UCSD-AML1 (cell line): ENCODE data around the gene PTPRN2.
"Not testable (repeated sequence)": the region's sequence is repeated elsewhere in the genome, so short reads cannot be mapped to it uniquely, and the experiment has no call there.

ENCODE experiments used
- DNase-seq: peaks from one replicate; lab custom pipeline; 2025; ENCODE audit not compliant: unreplicated experiment; lab: John Stamatoyannopoulos, UW

Gene PTPRN2

DNA sequence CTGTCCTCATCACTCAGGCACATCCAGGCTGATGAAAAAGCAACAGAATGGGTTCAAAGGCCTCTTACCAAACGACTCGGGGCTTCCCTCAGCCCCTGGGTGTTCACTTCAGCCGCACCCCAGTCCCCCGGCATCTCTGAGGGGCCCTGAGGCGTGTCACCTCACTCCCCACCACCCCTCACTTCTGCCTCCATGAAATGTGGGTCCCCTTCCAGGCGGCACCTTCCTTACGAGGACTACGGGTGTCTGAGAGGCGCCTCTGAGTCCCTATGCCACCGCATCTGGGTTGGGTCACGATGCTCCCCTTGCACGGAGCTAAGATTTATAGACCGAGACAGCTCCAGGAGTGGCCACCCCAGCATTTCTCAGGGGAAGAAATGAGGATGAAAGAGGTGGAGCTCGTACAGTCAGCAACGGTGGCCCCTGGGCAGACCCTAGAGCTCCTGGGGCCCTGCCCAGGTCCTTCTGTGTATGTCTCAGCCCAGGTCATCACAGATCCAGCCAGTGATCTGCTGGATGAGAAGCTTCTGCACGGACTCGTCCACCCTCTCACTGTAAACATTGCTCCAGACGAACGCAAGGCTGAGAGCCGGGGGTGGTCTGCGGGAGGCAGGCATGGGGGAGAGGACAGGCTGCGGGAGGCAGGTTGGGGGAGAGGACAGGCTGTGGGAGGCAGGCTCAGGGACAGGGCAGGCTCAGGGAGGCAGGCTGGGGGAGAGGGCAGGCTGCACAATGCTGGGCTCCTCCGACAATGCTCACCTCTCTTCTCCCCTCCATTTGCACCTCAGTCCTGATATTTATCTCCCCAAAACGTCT lies 842.6 kb downstream of the PTPRN2 start:
- DNase-seq: no peak

DNA sequence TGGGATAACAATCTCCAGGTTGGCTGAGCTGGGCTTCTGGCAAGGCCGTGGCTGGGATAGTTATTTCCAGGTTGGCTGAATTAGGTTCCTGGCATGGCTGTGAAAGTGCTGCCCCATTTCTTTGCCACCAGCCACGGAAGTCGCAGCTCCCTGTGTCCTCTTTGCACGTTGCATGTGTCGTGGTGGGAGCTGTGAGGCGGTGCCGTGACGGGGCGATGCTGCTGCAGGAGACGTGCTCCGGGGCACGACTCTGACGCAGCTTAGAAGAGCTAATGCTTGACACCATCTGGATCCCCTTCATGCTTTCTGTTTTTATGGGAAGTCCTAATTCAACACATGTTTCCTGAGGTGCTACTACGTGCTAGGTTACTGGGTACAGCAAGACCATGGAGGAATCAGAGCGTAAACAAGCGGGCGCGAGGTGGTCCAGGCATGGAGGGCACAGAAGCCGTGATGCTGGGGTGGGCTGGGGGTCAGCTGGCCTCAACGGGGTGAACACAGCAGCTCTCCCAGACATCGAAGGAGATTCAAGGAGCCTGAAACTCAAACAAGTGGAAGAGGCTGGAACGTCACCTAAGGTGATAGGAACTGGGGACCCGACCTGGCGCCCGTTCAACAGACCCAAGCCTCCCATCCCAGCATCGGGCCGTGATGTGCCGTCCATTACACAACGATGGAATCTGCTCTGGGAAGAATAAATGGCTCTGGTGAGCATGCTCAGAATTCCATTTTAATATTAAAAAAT lies 843.7 kb downstream of the PTPRN2 start:
- DNase-seq: no peak

DNA sequence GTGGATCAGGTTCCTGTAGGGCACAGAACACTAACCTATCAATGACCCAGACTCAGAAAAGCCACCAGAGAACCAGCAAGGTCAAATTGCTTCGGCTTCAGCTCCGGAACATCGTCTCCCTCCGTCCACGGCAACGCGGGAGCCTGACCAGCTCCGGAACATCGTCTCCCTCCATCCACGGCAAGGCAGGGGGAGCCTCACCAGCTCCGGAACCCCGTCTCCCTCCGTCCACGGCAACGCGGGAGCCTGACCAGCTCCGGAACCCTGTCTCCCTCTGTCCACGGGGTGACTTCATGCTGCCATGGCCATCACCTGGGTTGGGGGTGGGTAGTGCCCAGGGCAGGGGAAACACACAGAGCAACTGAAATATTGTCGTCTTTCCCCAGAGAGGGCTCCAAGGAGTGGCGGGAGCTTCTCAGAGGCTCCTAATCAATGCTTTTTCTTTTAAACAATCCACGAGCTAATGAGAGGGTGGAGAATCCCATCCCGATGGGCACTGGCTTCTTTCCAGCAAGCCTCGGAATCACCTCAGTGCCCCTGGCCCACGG lies 847.3 kb downstream of the PTPRN2 start:
- DNase-seq: no peak

DNA sequence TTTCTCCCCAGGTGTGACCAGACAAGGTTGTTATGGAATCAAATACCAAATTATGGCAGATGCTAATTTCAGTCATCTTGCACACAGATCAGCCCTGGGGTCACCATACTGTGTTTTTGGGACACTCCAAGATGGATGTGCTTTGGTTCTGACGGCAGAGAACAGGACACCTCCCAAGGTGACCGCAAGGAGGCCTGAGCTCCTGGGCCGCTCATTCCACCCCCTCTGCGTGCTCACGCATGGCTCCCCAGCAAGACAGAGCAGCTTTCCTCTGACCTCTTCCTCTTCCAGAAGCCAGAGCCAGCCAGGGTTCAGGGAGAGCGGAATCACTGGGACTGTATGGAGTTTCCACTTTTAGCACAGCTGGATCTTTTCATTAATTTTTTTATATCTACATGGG lies 848.0 kb downstream of the PTPRN2 start:
- DNase-seq: no peak

DNA sequence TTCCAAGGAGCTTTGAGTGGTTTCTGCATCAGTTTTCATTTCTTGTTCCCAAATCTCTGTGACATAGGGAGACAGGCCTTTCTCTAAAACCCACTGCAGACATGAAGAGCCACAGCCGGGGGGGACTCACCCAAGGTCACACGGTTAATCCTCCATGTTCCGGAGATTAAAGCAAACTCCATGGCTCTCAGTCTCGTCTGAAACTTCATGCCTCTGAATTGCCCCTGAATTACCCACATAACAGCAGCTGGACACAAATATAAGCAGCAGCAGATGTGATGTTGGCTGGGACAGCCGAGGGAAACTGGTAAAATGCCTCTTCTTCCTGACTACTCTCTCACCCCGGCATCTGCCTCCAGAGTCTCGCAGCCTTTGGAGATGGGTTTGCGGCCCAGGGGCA lies 848.6 kb downstream of the PTPRN2 start:
- DNase-seq: no peak

DNA sequence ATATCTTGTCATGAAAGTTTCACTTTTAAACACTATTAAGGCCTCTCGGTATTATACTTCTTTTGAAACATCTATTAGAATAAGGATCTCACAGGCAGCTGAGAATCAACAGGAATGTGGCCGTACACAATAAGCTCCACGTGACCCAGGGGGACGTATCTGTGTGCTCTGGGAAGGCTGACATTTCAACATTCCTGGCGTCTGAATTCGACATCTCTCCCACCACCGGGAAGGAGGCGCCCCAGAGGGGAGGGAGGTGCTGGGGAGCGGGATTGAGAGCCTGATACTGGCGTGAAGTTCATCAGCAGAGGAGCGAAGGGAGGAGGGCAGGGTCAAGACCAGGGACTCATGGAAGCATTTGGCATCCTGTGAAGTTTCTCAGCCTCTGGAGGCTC lies 849.6 kb downstream of the PTPRN2 start:
- DNase-seq: no peak

DNA sequence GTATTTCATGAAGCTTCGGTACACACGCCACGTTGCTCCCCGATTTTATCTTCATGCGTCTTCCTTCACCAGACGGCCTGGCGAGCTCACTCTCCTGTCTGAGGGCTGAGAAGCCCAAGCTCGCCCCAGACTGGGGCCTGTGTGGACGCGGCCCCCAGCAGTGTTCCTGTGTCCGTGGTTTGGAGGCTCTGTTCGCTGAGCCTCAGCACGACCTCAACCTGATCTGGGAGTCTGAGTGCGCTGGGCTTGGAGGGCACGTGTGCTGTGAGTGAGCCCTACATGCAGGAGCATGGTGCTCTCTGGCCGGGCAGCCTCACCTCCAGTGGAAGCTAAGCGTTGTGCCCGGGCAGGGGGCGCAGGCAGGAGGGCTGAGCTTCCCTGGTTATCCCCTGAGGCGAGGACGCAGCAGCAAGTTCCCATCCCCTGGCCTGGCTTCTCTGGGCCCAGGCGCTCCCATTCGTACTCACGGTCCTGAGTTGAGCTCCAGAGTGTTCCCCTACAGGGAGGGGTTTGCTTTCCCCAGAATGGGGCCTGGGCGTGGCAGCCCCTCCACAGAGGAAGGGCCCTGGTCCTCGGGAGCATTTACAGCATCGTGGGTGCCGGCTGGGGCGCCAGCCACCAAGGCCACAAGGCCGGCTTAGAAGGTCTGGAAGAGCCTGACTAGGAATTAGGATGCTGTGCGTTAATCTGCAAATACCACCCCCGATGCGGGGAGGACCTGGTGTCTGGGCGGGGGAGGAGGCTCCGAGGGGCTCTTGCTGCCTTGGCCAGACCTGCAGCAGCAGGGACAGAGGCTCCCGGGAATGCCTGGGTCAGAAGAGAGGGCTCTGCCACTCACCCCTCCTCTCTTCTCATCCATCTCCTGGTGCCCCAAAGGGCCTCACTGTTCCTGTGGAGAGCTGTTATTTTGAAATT lies 850.2 kb downstream of the PTPRN2 start:
- no peak for DNase-seq

DNA sequence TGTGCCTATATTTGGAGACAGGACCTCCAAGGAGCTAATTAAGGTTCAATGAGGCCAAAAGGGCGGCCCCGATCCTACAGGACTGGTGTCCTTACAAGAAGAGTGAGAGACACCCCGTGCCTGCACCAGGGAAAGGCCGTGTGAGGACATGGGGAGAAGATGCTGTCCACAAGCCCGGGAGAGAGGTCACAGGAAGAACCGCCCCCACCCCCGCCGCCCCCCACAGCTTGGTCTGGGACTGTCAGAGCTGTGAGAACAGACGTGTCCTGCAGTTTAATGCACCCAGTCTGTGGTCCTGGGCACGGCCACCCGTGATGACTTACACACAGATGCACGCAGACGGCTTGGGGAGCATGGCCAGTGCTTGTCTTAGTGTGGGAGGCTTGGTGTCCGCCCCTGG lies 851.3 kb downstream of the PTPRN2 start:
- no peak for DNase-seq

DNA sequence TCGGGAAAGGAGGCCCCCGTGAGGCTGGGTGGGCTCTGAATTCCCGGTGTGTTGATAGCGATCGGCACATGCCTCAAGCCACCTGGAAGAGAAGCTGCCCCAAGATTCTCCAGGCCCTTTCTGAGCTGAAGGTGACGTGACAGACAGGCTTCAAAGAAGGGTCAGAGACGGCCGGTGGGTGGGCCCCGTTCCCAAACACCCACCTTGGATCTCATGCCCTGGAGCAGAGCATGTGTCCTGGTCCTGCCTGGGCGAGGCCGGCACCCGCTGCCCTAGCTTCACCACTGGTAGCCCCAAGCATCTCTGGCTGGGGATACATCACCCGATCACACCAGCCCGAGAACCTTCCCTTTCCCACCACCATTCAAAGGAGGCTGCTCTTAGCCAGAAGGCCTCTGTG lies 851.8 kb downstream of the PTPRN2 start:
- DNase-seq: no peak

DNA sequence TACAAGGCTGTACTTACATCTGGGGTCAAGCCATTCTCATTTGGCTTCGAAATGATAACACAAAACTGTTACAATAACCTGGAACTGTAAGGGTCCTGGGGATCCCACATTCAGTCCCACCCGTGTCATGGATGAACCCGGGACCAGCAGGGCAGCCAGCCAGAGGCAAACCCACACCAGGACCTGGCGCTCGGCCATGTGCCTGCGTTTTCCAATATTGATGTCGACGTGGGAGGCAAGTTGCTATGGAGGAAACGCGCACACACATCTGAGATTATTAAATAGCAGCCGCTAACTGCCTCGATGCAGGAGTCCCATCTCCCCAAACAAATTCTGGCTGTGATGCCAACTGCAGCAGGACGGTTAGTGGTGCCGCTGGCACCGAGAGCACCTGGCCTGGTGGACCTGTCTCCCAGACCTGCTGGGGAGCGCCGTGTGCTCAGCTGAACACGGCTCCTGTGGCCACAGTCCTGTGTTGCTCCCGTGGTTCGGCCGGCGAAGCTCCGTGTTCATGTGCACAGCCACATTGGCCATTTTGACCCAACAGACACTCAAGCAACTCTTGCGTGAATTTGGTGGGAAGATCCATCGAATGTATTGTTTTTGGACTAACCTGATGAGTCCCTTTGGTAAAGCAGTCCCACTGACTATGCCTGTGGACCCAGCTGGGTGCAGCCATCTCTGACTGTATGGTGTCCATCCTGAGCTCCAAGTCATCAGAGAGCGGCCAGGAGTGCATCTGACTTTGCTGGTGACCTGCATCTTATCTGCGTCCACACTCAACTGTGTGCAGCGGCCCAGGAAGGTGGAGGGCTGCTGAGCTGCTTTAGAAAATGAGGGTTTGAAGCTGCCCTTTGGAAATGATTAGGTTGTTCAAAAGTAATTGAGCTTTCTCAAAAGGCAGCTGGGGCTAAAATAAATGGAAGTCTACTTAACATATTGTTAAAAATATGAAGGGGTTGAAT lies 852.7 kb downstream of the PTPRN2 start:
- no peak for DNase-seq

DNA sequence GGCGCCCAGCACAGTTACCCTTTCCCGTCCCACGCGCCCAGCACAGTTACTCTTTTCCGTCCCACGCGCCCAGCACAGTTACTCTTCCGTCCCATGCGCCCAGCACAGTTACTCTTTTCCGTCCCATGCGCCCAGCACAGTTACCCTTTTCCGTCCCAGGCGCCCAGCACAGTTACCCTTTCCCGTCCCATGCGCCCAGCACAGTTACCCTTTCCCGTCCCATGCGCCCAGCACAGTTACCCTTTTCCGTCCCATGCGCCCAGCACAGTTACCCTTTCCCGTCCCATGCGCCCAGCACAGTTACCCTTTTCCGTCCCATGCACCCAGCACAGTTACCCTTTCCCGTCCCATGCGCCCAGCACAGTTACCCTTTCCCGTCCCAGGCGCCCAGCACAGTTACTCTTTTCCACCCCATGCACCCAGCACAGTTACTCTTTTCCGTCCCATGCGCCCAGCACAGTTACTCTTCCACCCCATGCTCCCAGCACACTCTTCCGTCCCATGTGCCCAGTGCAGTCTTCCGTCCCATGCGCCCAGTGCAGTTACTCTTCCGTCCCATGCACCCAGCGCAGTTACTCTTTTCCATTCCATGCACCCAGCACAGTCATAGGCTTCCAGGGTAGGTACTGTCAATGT lies 853.7 kb downstream of the PTPRN2 start:
- not testable (repeated sequence) for DNase-seq

DNA sequence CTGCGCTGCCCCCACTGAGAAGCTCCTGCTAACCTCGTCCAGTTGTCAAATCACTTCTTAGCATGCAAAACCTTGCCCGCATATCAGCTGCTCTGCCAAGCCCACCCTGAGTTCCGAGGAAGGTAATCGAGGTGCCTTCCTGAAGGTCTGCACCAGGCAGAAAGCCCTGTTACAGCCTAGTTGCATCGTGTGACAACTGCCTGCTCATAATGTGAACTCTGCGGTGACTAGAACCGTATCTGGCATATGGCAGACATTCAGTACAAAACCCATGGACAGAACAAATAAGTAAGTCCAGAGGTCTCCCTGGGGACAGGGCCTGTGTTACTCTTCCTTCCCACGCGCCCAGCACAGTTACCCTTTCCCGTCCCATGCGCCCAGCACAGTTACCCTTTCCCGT lies 856.5 kb downstream of the PTPRN2 start:
- DNase-seq: no peak

DNA sequence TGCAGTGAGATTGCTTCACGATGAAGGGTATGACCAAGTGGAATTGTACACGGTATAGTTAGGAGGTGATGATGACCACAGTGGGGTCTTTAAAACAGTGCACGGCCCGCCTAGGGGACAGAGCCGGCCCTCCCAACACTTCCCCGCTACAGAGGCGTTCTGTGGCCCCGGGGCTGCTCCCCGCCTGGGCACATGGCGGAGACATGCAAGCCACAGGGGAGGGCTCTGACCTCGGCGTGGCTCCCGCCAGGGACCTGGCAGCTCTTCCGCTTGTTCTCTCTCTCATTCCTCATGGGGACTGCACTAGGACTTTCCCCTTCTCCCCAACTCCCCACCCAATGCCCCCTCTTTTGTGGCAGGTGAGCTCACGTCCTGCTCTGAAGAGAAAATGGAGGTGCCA lies 857.0 kb downstream of the PTPRN2 start:
- no peak for DNase-seq

DNA sequence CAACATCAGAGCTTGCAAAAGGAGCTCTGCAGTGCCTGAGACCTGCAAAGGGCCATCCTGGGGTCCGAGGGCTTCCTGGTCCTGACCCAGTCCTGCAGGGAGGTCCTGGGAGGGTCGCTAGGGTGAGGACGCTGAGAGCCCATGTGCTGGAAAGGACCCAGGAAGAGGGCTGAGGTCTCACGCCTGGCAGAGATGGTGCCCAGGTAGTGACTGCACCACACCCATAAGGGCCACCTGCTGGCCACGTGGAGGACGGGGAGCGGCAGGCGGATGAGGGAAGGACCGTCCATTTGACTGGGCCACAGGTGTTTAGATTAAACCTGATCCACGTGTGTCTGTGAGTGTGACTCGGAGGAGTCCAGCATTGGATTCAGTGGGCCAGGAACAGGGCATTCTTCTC lies 858.1 kb downstream of the PTPRN2 start:
- DNase-seq: no peak

DNA sequence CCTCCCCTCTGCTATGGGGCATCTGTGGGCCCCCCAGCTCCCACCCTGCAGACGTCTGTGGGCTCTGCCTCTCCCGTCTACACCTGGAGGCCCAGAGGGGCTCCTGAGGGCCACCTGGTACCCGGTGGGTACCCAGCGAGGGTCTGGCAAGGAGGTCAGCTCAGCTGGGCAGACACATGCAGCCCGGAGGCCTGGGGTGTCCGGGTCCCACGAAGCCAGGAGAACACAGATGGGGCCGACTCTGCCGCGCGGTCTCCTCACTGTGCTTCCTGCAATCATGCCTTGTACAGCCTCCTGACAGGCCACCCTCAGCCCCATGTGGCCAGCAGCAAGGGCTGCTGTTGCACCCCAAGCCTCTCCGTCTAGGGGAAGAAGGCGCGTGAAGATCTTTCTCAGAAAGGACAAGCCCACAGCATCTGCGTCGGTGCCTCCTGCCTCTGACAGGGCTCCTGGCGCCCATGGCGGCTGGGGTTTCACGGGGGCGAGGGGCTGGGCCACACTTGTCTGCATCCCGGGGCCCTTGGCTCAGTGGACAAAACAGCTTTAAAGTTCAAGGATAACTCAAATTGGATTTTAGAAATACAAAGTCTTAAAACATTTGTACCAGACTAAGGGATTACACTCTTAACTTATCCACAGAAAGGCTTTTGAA lies 859.5 kb downstream of the PTPRN2 start:
- DNase-seq: no peak

DNA sequence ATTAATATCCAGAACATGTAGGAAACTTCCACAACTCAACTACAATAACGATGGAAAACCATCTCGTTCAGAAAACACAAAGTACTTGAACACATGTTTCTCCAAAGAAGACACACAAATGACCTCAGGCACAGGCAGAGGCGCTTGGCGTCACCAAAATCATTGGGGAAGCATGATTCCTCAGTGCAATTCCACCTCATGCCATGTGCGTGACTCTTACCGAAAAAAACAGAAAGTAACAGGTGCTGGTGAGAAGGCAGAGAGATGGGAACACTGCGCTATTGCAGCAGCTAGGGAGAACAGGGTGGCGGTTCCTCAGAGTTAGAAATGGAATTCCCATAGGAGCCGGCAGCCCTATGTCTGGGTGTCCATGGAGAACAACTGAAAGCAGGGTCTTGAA lies 860.9 kb downstream of the PTPRN2 start:
- no peak for DNase-seq

DNA sequence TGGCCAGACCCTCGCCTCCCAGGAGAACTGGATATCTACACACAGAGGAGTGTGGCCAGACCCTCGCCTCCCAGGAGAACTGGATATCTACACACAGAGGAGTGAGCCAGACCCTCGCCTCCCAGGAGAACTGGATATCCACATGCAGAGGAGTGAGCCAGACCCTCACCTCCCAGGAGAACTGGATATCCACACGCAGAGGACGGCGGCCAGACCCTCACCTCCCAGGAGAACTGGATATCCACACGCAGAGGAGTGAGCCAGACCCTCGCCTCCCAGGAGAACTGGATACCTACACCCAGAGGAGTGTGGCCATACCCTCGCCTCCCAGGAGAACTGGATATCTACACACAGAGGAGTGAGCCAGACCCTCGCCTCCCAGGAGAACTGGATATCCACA lies 862.3 kb downstream of the PTPRN2 start:
- DNase-seq: not testable (repeated sequence)

DNA sequence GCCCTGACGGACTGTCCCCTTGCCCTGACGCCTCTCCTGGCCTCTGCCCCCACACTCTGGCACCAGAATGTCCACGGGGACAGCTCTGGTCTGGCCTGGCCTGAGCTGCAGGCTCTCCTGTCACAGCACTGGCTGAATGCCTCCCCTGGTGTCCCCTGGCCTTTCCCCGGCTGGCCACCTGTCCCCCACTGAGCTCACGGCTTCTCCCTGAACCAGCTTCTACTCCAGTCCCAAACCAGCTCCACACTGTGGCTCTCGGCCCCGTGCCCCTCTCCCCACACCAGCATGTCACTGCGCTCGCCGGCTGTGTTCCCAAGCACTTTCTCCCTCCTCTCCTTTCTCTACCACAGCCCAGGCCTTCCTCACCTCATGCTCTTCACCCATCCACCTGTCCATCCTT lies 864.4 kb downstream of the PTPRN2 start:
- no peak for DNase-seq
